HG03095 (cell line): Measurements from ENCODE around the gene FXYD1.
"Not testable (repeated sequence)": the region's sequence is repeated elsewhere in the genome, so short reads cannot be mapped to it uniquely, and the experiment has no call there.

Source experiments
- ATAC-seq: cut with Tn5 transposase; IDR thresholded peaks from one replicate; pipeline ENCODE4 v1.9.1; 2021; ENCODE audit warnings: moderate library complexity; ENCODE audit not compliant: unreplicated experiment

The FXYD1 gene

GRCh38 chr19:35124098-35125060 is 14.2 kb upstream of the FXYD1 start:
- no peak for ATAC-seq

GRCh38 chr19:35125270-35125717 is 13.3 kb upstream of the FXYD1 start:
- ATAC-seq = no peak

GRCh38 chr19:35125749-35126623 is 12.6 kb upstream of the FXYD1 start:
- ATAC-seq = no peak

- ATAC-seq = no peak
These were observed 12.0 kb upstream of the FXYD1 start for GRCh38 chr19:35126624-35126959.

GRCh38 chr19:35127871-35128270 is 10.8 kb upstream of the FXYD1 start:
- ATAC-seq = no peak

GRCh38 chr19:35128398-35129057 is 10.1 kb upstream of the FXYD1 start:
- no peak for ATAC-seq

- ATAC-seq = not testable (repeated sequence)
These were observed 8.8 kb upstream of the FXYD1 start for GRCh38 chr19:35129724-35130274.

- ATAC-seq = no peak
These were observed 7.6 kb upstream of the FXYD1 start for GRCh38 chr19:35130761-35131720.

- ATAC-seq = no peak
These were observed 6.4 kb upstream of the FXYD1 start for GRCh38 chr19:35132254-35132653.

- no peak for ATAC-seq
These were observed 4.8 kb upstream of the FXYD1 start for GRCh38 chr19:35133826-35134225.

GRCh38 chr19:35134601-35135242 is 3.9 kb upstream of the FXYD1 start, which contains the start of gene LGI4:
TSS of gene LGI4 (minus strand) at chr19:35135059. CDS start at chr19:35134680, 379 bp downstream.
- ATAC-seq = no peak

- no peak for ATAC-seq
These were observed 3.2 kb upstream of the FXYD1 start for GRCh38 chr19:35135389-35135909.

- ATAC-seq = no peak
These were observed 2.4 kb upstream of the FXYD1 start for GRCh38 chr19:35136231-35136630.

GRCh38 chr19:35136977-35137702 is 1.5 kb upstream of the FXYD1 start:
- ATAC-seq = no peak

- ATAC-seq = no peak
These were observed 1.8 kb downstream of the FXYD1 start for GRCh38 chr19:35140207-35140961.

GRCh38 chr19:35140962-35141836 is 2.6 kb downstream of the FXYD1 start:
- ATAC-seq = peak; percentile 47
